ENCODE measurements around the gene DCXR. TPM values are rescaled to one million over a fixed set of nuclear protein-coding genes. Genes with fewer than 3 reads are reported as not detected.

Gene DCXR
- total and polyA plus RNA-seq, 2 experiments from 2014 or later, result 86.9 to 137 TPM

GRCh38 chr17:82046903-82047302, 9.4 kb upstream of the DCXR start:
- H3K27ac ChIP-seq (ENCODE audit: low read depth), result no peak overlapping the region
- Mint-ChIP-seq H3K36me3 (ENCODE audit: low read depth) (peaks cover 8% of the 10 kb centered on the region), H3K9me3 (no peaks in the 10 kb centered on the region), H3K4me1 (peaks cover 11% of the 10 kb centered on the region), H3K27me3 (ENCODE audit: insufficient read depth, low read depth, poor library complexity) (peaks cover 6% of the 10 kb centered on the region), H3K4me3 (no peak overlapping the region), H3K27ac (no peak overlapping the region; the same call in 1 of the 2 replicates)
- DNase-seq (ENCODE audit: low spot score) (no peak), ATAC-seq (no peak)
- no peaks in the 10 kb centered on the region for H3K4me1 ChIP-seq (ENCODE audit: insufficient read depth)
- H3K4me2 ChIP-seq, result no peak overlapping the region
- no peak overlapping the region for H2AFZ ChIP-seq
- H3K9me2 ChIP-seq (ENCODE audit: insufficient read depth), result no peaks in the 10 kb centered on the region
- H4K20me1 ChIP-seq (replicated peaks; ENCODE audit: insufficient read depth), result no peaks in the 10 kb centered on the region
- no peak overlapping the region for H3K4me3 ChIP-seq
- TF ChIP-seq CTCF (conservative IDR thresholded peaks at IDR 0.05; ENCODE audit: low read depth in 2 of 2) (no peak), ETS1 (IDR thresholded peaks at IDR 0.05) (no peak), POLR2AphosphoS5 (IDR thresholded peaks at IDR 0.05; ENCODE audit: low read depth) (no peak)
- H3K79me2 ChIP-seq (replicated peaks; ENCODE audit: insufficient read depth), result no peaks in the 10 kb centered on the region
- no peaks in the 10 kb centered on the region for H3F3A ChIP-seq (replicated peaks; ENCODE audit: low read depth)
- no peaks in the 10 kb centered on the region for H3K36me3 ChIP-seq (ENCODE audit: insufficient read depth)
- H3K27me3 ChIP-seq (ENCODE audit: insufficient read depth), result no peaks in the 10 kb centered on the region

- Mint-ChIP-seq H3K27me3 (ENCODE audit: insufficient read depth, low read depth, poor library complexity) (peaks cover 8% of the 10 kb centered on the region), H3K4me1 (peaks cover 17% of the 10 kb centered on the region), H3K4me3 (no peak overlapping the region), H3K27ac (no peak overlapping the region), H3K36me3 (ENCODE audit: low read depth) (peaks cover 8% of the 10 kb centered on the region), H3K9me3 (no peaks in the 10 kb centered on the region; the same call in 2 of the 3 replicates)
- Histone ChIP-seq H3K4me3 (no peak overlapping the region), H2AFZ (no peak overlapping the region), H4K20me1 (replicated peaks; ENCODE audit: insufficient read depth) (no peaks in the 10 kb centered on the region), H3F3A (replicated peaks; ENCODE audit: low read depth) (no peaks in the 10 kb centered on the region), H3K36me3 (ENCODE audit: insufficient read depth) (no peaks in the 10 kb centered on the region), H3K4me2 (no peak overlapping the region), H3K9me2 (ENCODE audit: insufficient read depth) (no peaks in the 10 kb centered on the region), H3K27ac (ENCODE audit: low read depth) (no peak overlapping the region), H3K27me3 (ENCODE audit: insufficient read depth) (no peaks in the 10 kb centered on the region), H3K4me1 (ENCODE audit: insufficient read depth) (no peaks in the 10 kb centered on the region), H3K79me2 (replicated peaks; ENCODE audit: insufficient read depth) (no peaks in the 10 kb centered on the region)
- no peak for DNase-seq (ENCODE audit: low spot score)
- no peak for ATAC-seq
- TF ChIP-seq ZNF114 (CRISPR knock-in tag; IDR thresholded peaks at IDR 0.05) (no peak), STAT1 (IDR thresholded peaks at IDR 0.05; ENCODE audit: unreplicated experiment) (no peak), REST (IDR thresholded peaks at IDR 0.05; ENCODE audit: unreplicated experiment) (no peak), EZH2 (IDR thresholded peaks at IDR 0.05; ENCODE audit: low read depth, unreplicated experiment) (no peak), CTCF (conservative IDR thresholded peaks at IDR 0.05; ENCODE audit: low read depth in 2 of 2) (no peak), NANOG (IDR thresholded peaks at IDR 0.05; ENCODE audit: borderline replicate concordance) (no peak), CREB1 (CRISPR knock-in tag; IDR thresholded peaks at IDR 0.05; ENCODE audit: low read depth) (no peak)
Measured at GRCh38 chr17:82045936-82046484, 8.5 kb upstream of the DCXR start.

All from GM23338 (cell line).